GM12878 (cell line): Measurements from ENCODE around the gene MYCN. TPM values are rescaled to one million over a fixed set of nuclear protein-coding genes. Genes with fewer than 3 reads are reported as not detected.

Source experiments
- ATAC-seq: fragments of 200-7000 bp; cut with Tn5 transposase; 3 replicates; pipeline ENCODE4 v1.9.1; 2020; ENCODE audit warnings: mild to moderate bottlenecking, moderate library complexity
- BruUV-seq: library from RNA; stranded (reverse); fragments of 400-500 nt; replicated peaks from 2 replicates; lab custom pipeline; 2021; lab: Mats Ljungman, UMichigan
- CTCF ChIA-PET: fragments of 300-600 bp; sonication (Branson Sonifier 250); formaldehyde crosslinking; extraction: SDS; loops from one replicate; lab custom pipeline; 2021; ENCODE audit warnings: inconsistent platforms; lab: Yijun Ruan, JAX
- POLR2A ChIA-PET: fragments of 350-600 bp; formaldehyde crosslinking; extraction: SDS; loops from one replicate; lab custom pipeline; 2021; ENCODE audit warnings: inconsistent platforms; lab: Charles Lee
- RAD21 ChIA-PET: fragments of 300-600 bp; sonication (Branson Sonifier 250); formaldehyde crosslinking; loops from one replicate; lab custom pipeline; 2023; ENCODE audit warnings: antibody characterized with exemption; ENCODE audit not compliant: unreplicated experiment; lab: Charles Lee
- SMC1A ChIA-PET: fragments of 300-600 bp; sonication (Branson Sonifier 250); formaldehyde crosslinking; loops from one replicate; lab custom pipeline; 2023; ENCODE audit not compliant: unreplicated experiment, uncharacterized antibody; lab: Charles Lee
- DNase-seq: peaks from one replicate; pipeline ENCODE4 v3.0.0-alpha.2; 2011; ENCODE audit warnings: low read depth, low spot score
- FAIRE-seq: peaks from 3 replicates; lab custom pipeline; 2011; peaks lifted over from hg19 to GRCh38; lab: Jason Lieb, UNC
- H2AFZ ChIP-seq: 2 replicates; pipeline ENCODE4 v1.6.0; 2011; ENCODE audit warnings: low read depth, low read length, control low read depth; ENCODE audit not compliant: control insufficient read depth
- H3K27ac ChIP-seq: 2 replicates; pipeline ENCODE4 v1.5.1; 2011; ENCODE audit warnings: control low read depth; ENCODE audit not compliant: control insufficient read depth, insufficient read depth
- H3K27me3 ChIP-seq, 2 experiments: replicated peaks in 1 of 2; 2 replicates each; pipeline versions ENCODE4 v1.6.0 to v1.6.1; 2011; ENCODE audit warnings: low read length in 1 of 2; ENCODE audit not compliant: control insufficient read depth in 2 of 2, insufficient read depth in 2 of 2
- H3K36me3 ChIP-seq, 2 experiments: 2 replicates each; pipeline ENCODE4 v1.5.1; 2011; ENCODE audit warnings: low read length in 1 of 2; ENCODE audit not compliant: control insufficient read depth in 2 of 2, insufficient read depth in 2 of 2
- H3K4me1 ChIP-seq: 2 replicates; pipeline ENCODE4 v1.6.1; 2011; ENCODE audit warnings: mild to moderate bottlenecking, low read length, moderate library complexity, mixed read lengths; ENCODE audit not compliant: control insufficient read depth, insufficient read depth
- H3K4me2 ChIP-seq: 2 replicates; pipeline ENCODE4 v1.6.0; 2011; ENCODE audit warnings: control low read depth; ENCODE audit not compliant: control insufficient read depth, insufficient read depth
- H3K4me3 ChIP-seq: fragments of 200-600 bp; sonication (generic); 2 replicates; pipeline ENCODE4 v1.5.1; 2016
- H3K79me2 ChIP-seq: 2 replicates; pipeline ENCODE4 v1.6.0; 2011; ENCODE audit warnings: low read length; ENCODE audit not compliant: control insufficient read depth, insufficient read depth
- H3K9ac ChIP-seq: 2 replicates; pipeline ENCODE4 v1.8.0; 2011; ENCODE audit warnings: low read length, control low read depth, mixed read lengths; ENCODE audit not compliant: control insufficient read depth, insufficient read depth
- H3K9me3 ChIP-seq: replicated peaks from 3 replicates; pipeline ENCODE4 v1.5.1; 2011; ENCODE audit warnings: mild to moderate bottlenecking, low read length; ENCODE audit not compliant: control insufficient read depth, insufficient read depth
- H4K20me1 ChIP-seq: 2 replicates; pipeline ENCODE4 v1.6.0; 2011; ENCODE audit not compliant: control insufficient read depth, insufficient read depth
- BCL3 ChIP-seq: IDR thresholded peaks from 2 replicates; pipeline ENCODE4 v1.6.1; 2011; ENCODE audit warnings: borderline replicate concordance, low read depth, mild to moderate bottlenecking, moderate library complexity, low read length; ENCODE audit not compliant: insufficient read depth, poor library complexity, severe bottlenecking
- ESRRA ChIP-seq: IDR thresholded peaks from 2 replicates; pipeline ENCODE4 v1.6.1; 2012; ENCODE audit warnings: mild to moderate bottlenecking, low read length, improper control_type of control experiment
- FOS ChIP-seq: IDR thresholded peaks from 3 replicates; pipeline ENCODE4 v1.6.1; 2011; ENCODE audit warnings: borderline replicate concordance; ENCODE audit not compliant: insufficient read length; ENCODE audit errors: extremely low read depth
- HDAC6 ChIP-seq: fragments of 200-600 bp; sonication (generic); IDR thresholded peaks from one replicate; pipeline ENCODE4 v1.8.0; 2017; ENCODE audit warnings: antibody characterized with exemption; ENCODE audit not compliant: unreplicated experiment
- SMAD1 ChIP-seq: fragments of 450-650 bp; IDR thresholded peaks from 2 replicates; pipeline ENCODE4 v1.6.1; 2018; ENCODE audit warnings: mild to moderate bottlenecking, low read depth; ENCODE audit not compliant: partially characterized antibody
- SMC3 ChIP-seq: IDR thresholded peaks from 2 replicates; pipeline ENCODE4 v1.6.1; 2011; ENCODE audit warnings: low read length, improper control_type of control experiment, borderline replicate concordance
- TBL1XR1 ChIP-seq: IDR thresholded peaks from 2 replicates; pipeline ENCODE4 v1.6.1; 2012; ENCODE audit warnings: low read depth, low read length, improper control_type of control experiment
- TCF12 ChIP-seq: IDR thresholded peaks from 2 replicates; pipeline ENCODE4 v1.6.1; 2011; ENCODE audit warnings: low read depth, mild to moderate bottlenecking, low read length
- YBX1 ChIP-seq: fragments of 450-650 bp; IDR thresholded peaks from 2 replicates; pipeline ENCODE4 v1.6.1; 2016; ENCODE audit warnings: antibody characterized with exemption
- ZBTB33 ChIP-seq: fragments of 450-650 bp; IDR thresholded peaks from 2 replicates; pipeline ENCODE4 v1.6.1; 2017; ENCODE audit warnings: mild to moderate bottlenecking
- ZNF274 ChIP-seq: IDR thresholded peaks from one replicate; pipeline ENCODE4 v1.8.0; 2011; ENCODE audit not compliant: insufficient read length, insufficient read depth
- WGBS: methylation state at CpG from one replicate; pipeline ENCODE4 v1.1.6; 2016; ENCODE audit warnings: low lambda C conversion rate; ENCODE audit not compliant: insufficient replicate concordance, insufficient coverage; ENCODE audit errors: missing lambda C conversion rate; 5-methylcytosine and 5-hydroxymethylcytosine counted together
- in situ Hi-C: fragments of 300-500 bp; cut with MboI; formaldehyde crosslinking; loops from 9 replicates; pipeline ENCODE4 v1.14.3; 2018; ENCODE audit warnings: mixed read lengths
- intact Hi-C: fragments of 100-400 bp; cut with micrococcal nuclease; formaldehyde crosslinking; loops from one replicate; pipeline ENCODE4 v1.14.2; 2022; ENCODE audit not compliant: unreplicated experiment
- polyA plus RNA-seq, 11 experiments: library from polyadenylated mRNA; depleted of rRNA in 4 of 11; unstranded in 6 of 11; stranded (reverse) in 5 of 11; fragments of >200 nt; fragmentation: Nextera tagmentation in 4 of 11; fragmentation: Illumina TruSeq in 1 of 11; extraction: Ambion mirVana in 4 of 11; extraction: Trizol in 1 of 11; gene quantifications; 1 replicate in 1 of 11; 2 replicates in 10 of 11; pipeline versions ENCODE4 v1.2.1 to v1.2.3, GENCODE V29; 2011 to 2016; ENCODE audit warnings: inconsistent platforms in 2 of 11, missing spikeins in 2 of 11, low read depth in 1 of 11
- total RNA-seq, 4 experiments: library from RNA; depleted of rRNA in 3 of 4; stranded (reverse); fragments of >200 nt in 3 of 4; fragmentation: Illumina TruSeq in 1 of 4; extraction: Trizol in 1 of 4; gene quantifications; 2 replicates each; pipeline versions ENCODE4 v1.2.1 to v1.2.3, GENCODE V29; 2013 to 2021

MYCN gene
- total and polyA plus RNA-seq, 10 of the 15 experiments (the other 5 are each of a cell fraction or from before 2014, with no cell fraction given), result not detected

GRCh38 chr2:15935189-15935588 lies 5.2 kb upstream of the MYCN start:
- CTCF ChIA-PET, result no interaction called here
- POLR2A ChIA-PET, result no interaction called here
- Histone ChIP-seq H3K79me2 (no peaks in the 10 kb centered on the region), H3K36me3 (no peaks in the 10 kb centered on the region), H3K27me3 (peaks cover 0 to 5% of the 10 kb centered on the region in 2 experiments; a peak in 2 of 4 replicates), H4K20me1 (no peaks in the 10 kb centered on the region), H3K9me3 (no peaks in the 10 kb centered on the region), H3K27ac (no peak overlapping the region), H3K4me2 (no peak overlapping the region), H3K4me3 (no peak overlapping the region), H3K4me1 (no peaks in the 10 kb centered on the region), H2AFZ (no peak overlapping the region), H3K9ac (no peak overlapping the region)
- BruUV-seq, result no TSS peak
- intact Hi-C loops (no loop called here), in situ Hi-C loops (loop anchor here (5.0 to 25.0 kb wide), 2 partner anchors 677 to 827 kb away; no protein-coding TSS in a partner anchor)
- no peak for DNase-seq
- TF ChIP-seq TBL1XR1 (no peak), HDAC6 (no peak), TCF12 (no peak), BCL3 (no peak), ZNF274 (no peak), SMC3 (no peak), YBX1 (no peak), ZBTB33 (no peak), SMAD1 (no peak), FOS (no peak), ESRRA (no peak)
- WGBS, result 21% methylated on average over 6 of the region's 6 CpGs
- RAD21 ChIA-PET, result no interaction called here
- no peak for ATAC-seq
- SMC1A ChIA-PET, result no interaction called here
- FAIRE-seq, result no peak
